Measurements from ENCODE around the gene ETV5.

Gene ETV5

DNA sequence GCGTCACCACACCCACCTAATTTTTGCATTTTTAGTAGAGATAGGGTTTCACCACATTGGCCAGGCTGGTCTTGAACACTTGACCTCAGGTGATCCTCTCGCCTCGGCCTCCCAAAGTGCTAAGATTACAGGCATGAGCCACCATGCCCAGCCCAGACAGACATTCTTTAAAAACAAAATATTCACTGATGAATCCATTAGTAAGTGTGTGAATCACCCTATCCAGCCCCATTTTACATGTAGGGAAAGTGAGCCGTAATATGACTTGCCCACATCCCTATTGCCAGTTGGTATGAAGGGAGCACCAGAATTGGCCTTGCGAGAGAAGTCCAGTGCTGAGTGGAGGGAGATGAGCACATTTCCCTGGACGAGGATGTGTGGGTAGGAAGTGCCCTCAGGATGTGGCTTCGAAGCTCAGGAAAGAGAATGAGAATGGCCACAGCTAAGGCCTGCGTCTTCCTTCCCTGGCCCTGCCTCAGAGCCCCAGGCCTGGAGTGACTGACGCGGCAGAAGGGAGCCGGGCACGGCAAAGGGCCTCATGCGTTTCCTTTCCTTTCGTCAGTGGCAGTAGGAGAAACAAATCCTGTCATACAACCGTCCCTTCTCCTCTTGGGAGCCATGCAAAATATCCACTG, 28.3 kb upstream of the ETV5 start:
- H4K20me1 ChIP-seq (ENCODE audit: insufficient read depth): no peaks in the 10 kb centered on the region
- H3K27me3 ChIP-seq (ENCODE audit: insufficient read depth, low read depth): no peaks in the 10 kb centered on the region
- H3K36me3 ChIP-seq (ENCODE audit: insufficient read depth): no peaks in the 10 kb centered on the region
- H3K9ac ChIP-seq: no peak overlapping the region
- H3K4me1 ChIP-seq (ENCODE audit: low read depth, poor library complexity, severe bottlenecking): peaks cover under 1% of the 10 kb centered on the region
- TF ChIP-seq, protein P1, sequence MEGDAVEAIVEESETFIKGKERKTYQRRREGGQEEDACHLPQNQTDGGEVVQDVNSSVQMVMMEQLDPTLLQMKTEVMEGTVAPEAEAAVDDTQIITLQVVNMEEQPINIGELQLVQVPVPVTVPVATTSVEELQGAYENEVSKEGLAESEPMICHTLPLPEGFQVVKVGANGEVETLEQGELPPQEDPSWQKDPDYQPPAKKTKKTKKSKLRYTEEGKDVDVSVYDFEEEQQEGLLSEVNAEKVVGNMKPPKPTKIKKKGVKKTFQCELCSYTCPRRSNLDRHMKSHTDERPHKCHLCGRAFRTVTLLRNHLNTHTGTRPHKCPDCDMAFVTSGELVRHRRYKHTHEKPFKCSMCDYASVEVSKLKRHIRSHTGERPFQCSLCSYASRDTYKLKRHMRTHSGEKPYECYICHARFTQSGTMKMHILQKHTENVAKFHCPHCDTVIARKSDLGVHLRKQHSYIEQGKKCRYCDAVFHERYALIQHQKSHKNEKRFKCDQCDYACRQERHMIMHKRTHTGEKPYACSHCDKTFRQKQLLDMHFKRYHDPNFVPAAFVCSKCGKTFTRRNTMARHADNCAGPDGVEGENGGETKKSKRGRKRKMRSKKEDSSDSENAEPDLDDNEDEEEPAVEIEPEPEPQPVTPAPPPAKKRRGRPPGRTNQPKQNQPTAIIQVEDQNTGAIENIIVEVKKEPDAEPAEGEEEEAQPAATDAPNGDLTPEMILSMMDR (conservative IDR thresholded peaks at IDR 0.05; ENCODE audit: low read depth, low read length): no peak
- no peak overlapping the region for H3K4me2 ChIP-seq
- no peak overlapping the region for H3K4me3 ChIP-seq (IDR thresholded peaks at IDR 0.05; ENCODE audit: insufficient read depth, low read depth, low read length)
- H3K27ac ChIP-seq: no peak overlapping the region
- no peak overlapping the region for H2AFZ ChIP-seq (ENCODE audit: low read depth)
- no peaks in the 10 kb centered on the region for H3K79me2 ChIP-seq (ENCODE audit: insufficient read depth, low read depth)

DNA sequence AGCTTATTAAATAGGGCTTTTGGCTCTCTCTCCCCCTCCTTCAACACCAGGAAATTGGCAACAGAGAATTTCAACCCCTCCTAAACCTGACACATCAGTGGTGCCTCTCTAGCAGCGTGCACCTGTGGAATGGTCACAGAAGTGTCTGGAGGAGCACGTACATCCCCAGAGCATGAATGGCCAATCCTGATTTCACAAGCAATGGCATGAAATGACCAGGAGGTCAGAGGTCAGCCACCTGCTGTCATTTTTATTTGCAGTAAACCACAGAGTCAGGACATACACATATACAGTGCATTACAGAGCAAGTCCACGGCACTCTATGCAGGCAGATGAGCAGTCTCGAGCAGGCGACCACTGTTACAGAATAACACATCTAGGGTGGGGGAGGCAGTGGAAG, 25.1 kb upstream of the ETV5 start:
- Histone ChIP-seq H3K9ac (no peak overlapping the region), H3K27me3 (ENCODE audit: insufficient read depth, low read depth) (no peaks in the 10 kb centered on the region), H2AFZ (ENCODE audit: low read depth) (no peak overlapping the region), H3K79me2 (ENCODE audit: insufficient read depth, low read depth) (no peaks in the 10 kb centered on the region), H3K36me3 (ENCODE audit: insufficient read depth) (no peaks in the 10 kb centered on the region), H3K27ac (no peak overlapping the region), H3K4me1 (ENCODE audit: low read depth, poor library complexity, severe bottlenecking) (no peaks in the 10 kb centered on the region), H3K4me3 (IDR thresholded peaks at IDR 0.05; ENCODE audit: insufficient read depth, low read depth, low read length) (no peak overlapping the region), H4K20me1 (ENCODE audit: insufficient read depth) (no peaks in the 10 kb centered on the region), H3K4me2 (no peak overlapping the region)
- TF ChIP-seq, protein P1 (conservative IDR thresholded peaks at IDR 0.05; ENCODE audit: low read depth, low read length): no peak

DNA sequence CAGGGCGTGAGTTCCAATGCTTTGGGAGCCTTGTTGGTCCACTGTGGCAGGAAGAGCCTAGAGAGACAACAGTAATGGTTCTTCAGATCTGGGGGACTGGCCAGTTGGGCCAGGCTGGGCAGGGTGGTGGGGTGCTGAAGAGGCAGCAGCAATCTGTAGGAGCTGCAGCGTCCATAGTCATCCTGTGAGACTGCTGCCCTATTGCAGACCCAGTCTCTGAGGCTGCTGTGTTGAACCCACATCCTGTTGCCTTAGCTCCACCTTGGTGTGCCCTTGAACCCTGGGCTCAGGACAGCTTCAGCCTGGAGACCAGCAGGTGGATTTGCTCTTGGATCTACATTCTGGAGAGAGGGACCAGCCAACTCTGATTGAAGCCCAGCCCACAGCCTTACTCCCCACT, 23.6 kb upstream of the ETV5 start:
- H2AFZ ChIP-seq (ENCODE audit: low read depth): no peak overlapping the region
- no peak overlapping the region for H3K4me2 ChIP-seq
- H3K27ac ChIP-seq: no peak overlapping the region
- H3K36me3 ChIP-seq (ENCODE audit: insufficient read depth): no peaks in the 10 kb centered on the region
- no peaks in the 10 kb centered on the region for H3K79me2 ChIP-seq (ENCODE audit: insufficient read depth, low read depth)
- no peaks in the 10 kb centered on the region for H3K27me3 ChIP-seq (ENCODE audit: insufficient read depth, low read depth)
- TF ChIP-seq, protein P1 (conservative IDR thresholded peaks at IDR 0.05; ENCODE audit: low read depth, low read length): no peak
- H3K4me3 ChIP-seq (IDR thresholded peaks at IDR 0.05; ENCODE audit: insufficient read depth, low read depth, low read length): no peak overlapping the region
- H4K20me1 ChIP-seq (ENCODE audit: insufficient read depth): no peaks in the 10 kb centered on the region
- H3K4me1 ChIP-seq (ENCODE audit: low read depth, poor library complexity, severe bottlenecking): no peaks in the 10 kb centered on the region
- H3K9ac ChIP-seq: no peak overlapping the region

DNA sequence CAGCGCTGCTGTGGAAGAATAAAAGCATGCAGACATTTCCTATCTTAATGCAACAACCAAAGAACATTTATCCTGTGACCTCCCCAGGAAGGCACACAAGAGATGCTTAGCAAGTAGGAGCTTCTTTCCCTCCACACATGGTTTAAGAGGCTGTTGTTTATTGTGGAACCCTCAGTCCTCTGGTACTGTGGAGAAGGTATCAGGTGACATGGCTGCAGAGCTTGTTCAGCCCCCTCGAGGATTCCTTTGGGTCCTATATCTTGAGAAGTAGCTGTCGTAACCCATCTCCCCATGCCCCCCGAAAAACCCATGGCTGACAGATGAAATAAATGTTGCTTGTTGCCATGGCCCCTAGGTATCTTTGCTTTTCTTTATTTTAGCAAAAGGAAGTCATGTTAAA, 20.3 kb upstream of the ETV5 start:
- Histone ChIP-seq H3K9ac (no peak overlapping the region), H3K4me2 (no peak overlapping the region), H3K79me2 (ENCODE audit: insufficient read depth, low read depth) (no peaks in the 10 kb centered on the region), H2AFZ (ENCODE audit: low read depth) (no peak overlapping the region), H3K4me1 (ENCODE audit: low read depth, poor library complexity, severe bottlenecking) (no peaks in the 10 kb centered on the region), H3K27ac (no peak overlapping the region), H3K27me3 (ENCODE audit: insufficient read depth, low read depth) (no peaks in the 10 kb centered on the region), H4K20me1 (ENCODE audit: insufficient read depth) (no peaks in the 10 kb centered on the region), H3K4me3 (IDR thresholded peaks at IDR 0.05; ENCODE audit: insufficient read depth, low read depth, low read length) (no peak overlapping the region), H3K36me3 (ENCODE audit: insufficient read depth) (no peaks in the 10 kb centered on the region)
- TF ChIP-seq, protein P1 (conservative IDR thresholded peaks at IDR 0.05; ENCODE audit: low read depth, low read length): no peak
